NCI-H460 (cell line): ENCODE data around the gene BTG1. TPM values are rescaled to one million over a fixed set of nuclear protein-coding genes. Genes with fewer than 3 reads are reported as not detected.

Experiments
- DNase-seq: peaks from one replicate; pipeline ENCODE4 v3.0.0-alpha.2; 2016; ENCODE audit warnings: low read depth; ENCODE audit errors: extremely low read depth
- total RNA-seq: library from RNA; depleted of rRNA; stranded (reverse); fragments of >200 nt; shearing (Covaris generic); gene quantifications from 2 replicates; pipeline ENCODE4 v1.2.3, GENCODE V29; 2014

The BTG1 gene
- total RNA-seq, 1 experiment from 2014 or later, result 32.6 TPM

DNA sequence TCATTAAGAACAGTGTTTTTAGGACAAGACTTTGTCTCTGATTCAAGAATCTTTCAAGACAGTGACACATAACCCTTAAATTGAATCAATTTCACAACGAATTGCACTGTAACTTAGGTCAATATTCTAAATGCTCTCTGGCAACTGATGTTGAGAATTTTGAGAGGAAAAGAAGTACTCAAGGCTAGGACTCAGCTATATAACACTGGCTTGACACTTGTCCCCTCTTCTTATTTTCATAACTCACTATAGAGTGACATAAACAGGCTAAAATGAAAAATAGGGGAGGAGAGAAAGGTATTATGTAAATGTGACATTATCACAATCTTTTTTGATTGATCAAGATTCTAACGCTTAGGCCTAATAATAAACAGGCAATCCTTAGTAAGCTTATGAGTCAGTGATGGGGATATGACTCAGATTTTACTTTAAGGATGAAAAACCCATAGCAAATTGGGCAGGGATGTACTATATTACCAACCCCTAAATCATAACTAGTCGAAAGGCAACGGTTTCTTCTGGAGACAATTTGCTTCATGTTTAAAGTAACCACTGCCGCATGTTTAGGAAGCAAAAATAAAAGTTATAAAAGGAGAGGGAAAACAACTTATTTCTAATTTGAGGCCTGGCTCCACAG lies 10.9 kb downstream of the BTG1 start:
- DNase-seq, result peak; percentile 48

DNA sequence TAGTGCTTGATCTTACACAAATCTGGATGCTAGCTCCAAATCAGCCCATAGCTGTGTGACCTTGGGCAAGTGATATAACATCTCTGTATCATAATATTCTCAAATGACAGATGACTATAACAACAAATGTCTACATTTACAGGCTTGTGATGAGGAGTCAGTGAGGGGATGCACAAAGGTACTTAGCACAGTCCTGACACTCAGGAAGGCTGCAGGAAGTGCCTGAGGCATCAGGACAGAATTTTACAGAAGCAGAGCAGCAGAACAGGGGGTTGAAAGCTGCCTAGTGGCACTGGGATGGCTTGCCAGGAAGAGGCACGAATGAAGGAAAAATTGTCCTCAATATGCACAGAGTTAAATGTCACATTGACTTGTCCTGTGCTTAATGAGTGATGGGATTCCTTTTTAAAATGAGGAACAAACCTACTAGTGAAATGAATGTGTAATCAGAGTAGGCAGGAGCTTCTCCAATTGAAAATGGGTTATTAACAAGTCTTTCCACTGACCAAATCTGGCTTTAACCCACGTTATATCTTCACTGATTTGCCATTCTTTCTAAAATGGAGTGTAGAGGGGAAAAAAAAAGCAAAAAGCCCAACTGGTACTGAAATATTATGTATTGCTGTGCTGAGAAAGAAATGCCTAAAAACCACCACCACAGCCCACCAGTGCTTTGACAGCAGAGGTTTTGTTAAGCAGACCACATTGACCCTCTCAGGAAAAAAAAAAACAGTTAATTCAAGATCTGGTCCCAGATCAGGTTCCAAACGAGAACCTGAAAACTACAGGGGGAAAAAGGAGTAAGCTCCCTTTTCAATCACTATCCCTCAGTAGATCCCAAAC lies 11.6 kb downstream of the BTG1 start:
- peak; percentile 49 for DNase-seq

DNA sequence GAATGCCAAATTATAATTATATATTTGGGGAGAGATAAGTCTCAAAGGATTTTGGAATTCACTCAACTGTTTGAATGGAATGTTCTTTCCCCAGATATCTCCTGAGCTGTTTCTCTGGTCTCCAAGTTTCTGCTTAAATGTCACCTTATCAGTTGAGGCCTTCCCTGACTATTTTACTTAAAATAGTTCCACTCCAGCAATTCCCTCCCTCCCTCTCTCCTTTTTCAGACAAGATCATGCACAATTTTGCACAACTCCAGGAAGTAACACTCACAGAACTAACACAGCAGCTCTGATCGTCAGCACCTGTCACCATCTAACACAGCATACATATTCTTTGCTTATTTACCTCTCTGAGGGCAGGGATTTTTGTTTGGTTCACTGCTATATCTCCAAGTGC lies 12.5 kb downstream of the BTG1 start:
- DNase-seq, result no peak

- DNase-seq, result no peak
Observed at GRCh38 chr12:92132288-92132687, 13.4 kb downstream of the BTG1 start.

DNA sequence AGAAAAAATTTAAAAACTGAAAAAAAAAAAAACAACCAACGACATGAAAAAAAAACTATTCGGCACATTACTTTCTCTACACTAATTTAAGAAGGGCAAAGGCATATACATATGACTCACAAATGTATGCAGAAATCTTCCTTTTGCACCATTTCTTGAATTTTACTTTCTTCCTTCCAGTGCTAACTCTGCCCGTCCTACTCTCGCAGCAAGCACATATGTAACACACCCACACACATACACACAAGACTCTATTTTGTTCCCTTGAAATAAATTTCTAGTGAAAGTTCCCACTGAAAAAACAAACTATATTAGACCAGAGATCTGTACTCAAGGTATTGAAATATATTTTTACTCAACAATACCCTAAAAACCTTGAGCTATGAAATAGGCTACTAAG lies 14.6 kb downstream of the BTG1 start:
- no peak for DNase-seq

DNA sequence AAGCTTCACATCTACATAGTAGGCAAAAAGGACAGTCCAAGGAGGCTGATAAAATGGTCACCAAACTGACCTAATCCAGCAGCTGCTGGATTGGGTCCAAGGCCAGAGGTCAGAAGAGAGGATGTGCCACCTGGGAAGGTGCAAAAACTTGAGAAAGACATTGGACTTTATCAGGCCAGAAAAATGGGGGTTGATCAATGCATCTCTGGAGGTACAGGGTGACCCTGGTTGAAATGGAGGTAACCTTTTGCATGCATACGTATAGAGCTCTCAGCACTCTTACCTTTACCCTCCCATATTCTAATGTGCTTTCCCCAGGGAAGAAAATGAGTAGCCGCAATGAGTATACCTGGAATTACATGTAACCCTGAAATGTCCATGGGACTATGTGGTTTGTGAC lies 16.0 kb downstream of the BTG1 start:
- DNase-seq, result no peak

- DNase-seq, result no peak
Observed at GRCh38 chr12:92128612-92129011, 17.0 kb downstream of the BTG1 start.

- no peak for DNase-seq
Observed at GRCh38 chr12:92124689-92125029, 21.0 kb downstream of the BTG1 start.

GRCh38 chr12:92123780-92124688 lies 21.6 kb downstream of the BTG1 start:
- DNase-seq, result no peak

GRCh38 chr12:92122941-92123779 lies 22.5 kb downstream of the BTG1 start:
- no peak for DNase-seq

DNA sequence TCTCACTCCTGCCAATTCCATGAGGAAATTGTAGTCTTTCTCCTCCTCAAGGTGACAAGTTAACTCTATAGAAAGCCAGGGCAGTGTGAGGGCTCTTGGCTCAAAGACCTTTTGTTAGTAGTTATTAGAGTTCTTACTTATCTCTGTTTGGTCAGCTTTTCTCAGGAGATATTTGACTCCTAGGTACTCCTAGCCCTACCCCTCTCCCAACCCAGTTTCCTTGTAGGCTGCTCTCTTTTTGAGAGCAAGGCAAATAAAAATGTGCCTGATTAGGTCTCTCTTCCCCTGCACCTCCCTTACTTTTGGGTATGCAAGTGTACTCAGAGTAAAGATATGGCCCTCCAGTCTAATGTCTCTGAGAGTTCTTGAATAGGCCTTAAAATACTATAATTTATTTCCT lies 23.8 kb downstream of the BTG1 start:
- DNase-seq, result no peak

- DNase-seq, result no peak
Observed at GRCh38 chr12:92118826-92119536, 26.7 kb downstream of the BTG1 start.

DNA sequence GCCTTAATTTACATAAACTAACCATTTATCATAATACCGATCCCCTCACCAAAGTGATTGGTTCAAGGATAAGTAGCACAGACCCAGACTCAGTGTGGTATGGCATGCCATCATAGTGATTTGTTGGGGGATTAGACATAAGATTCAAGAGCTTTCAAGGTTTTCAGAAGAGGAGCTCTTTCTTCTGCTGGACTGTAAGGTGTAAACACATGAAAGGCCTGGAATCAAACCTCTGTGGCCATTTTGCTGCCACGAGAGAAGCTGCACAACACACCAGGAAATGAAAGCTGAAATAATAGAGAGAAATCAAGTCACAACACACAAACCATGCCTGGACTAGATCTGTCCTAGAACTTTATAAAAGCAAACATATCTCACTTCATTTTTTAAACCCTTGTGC lies 30.8 kb downstream of the BTG1 start:
- DNase-seq, result no peak

- DNase-seq, result no peak
Observed at GRCh38 chr12:92111256-92111655, 34.4 kb downstream of the BTG1 start.

GRCh38 chr12:92110083-92110640 lies 35.5 kb downstream of the BTG1 start:
- DNase-seq, result no peak

GRCh38 chr12:92109613-92110012 lies 36.0 kb downstream of the BTG1 start:
- DNase-seq, result no peak

- DNase-seq, result peak; percentile 71
Observed at GRCh38 chr12:92108651-92109050, 37.0 kb downstream of the BTG1 start.

DNA sequence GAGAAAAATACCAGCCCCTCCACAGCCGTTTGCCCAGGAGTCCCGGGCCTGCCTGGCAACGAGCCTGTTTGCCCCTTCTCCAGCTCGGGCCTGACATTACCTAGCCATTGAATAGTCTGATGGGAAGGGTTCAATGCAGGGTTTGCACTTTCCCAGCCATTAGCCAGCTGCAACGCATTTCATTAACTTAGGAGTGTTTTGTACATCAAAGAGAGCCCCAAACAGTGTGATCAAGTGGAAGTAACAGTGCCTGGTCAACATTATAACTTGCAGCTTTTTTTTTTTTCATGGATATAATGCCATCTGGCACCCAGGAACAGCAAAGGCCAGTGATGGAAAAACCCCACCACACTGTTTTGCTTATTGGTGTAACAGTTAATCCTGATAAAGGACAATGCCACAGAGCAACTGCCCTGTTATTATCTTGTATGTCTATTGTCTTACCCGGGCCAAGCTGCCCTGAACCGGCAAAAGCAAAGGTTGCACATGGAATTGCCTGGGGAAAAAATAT lies 38.0 kb downstream of the BTG1 start:
- no peak for DNase-seq

DNA sequence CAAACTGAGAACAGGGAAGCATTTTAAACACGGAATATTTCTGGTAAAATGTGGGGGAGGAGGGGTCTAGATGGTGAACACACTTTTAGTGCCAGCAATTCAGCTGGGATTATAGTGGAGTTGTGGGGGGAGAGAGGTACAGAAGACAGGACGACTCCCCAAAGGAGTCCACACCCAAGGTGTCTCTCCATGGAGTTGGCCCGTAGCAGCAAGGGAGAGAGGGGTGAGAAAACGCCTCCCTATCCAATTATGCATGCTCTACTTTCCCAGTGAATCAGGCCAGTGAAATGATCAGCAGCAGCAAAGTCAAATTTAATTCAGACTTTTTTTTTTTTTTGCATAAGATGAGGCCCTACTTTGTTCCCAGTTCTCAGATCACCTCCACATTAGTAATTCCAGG lies 38.6 kb downstream of the BTG1 start:
- DNase-seq, result no peak
